Neural crest cell (in vitro differentiated cells): ENCODE data around the gene WDR45. TPM values are rescaled to one million over a fixed set of nuclear protein-coding genes. Genes with fewer than 3 reads are reported as not detected.

Experiments
- DNase-seq: peaks from one replicate; pipeline ENCODE4 v3.0.0; 2021; ENCODE audit warnings: low read depth, mixed read lengths, low spot score
- H3K27ac Mint-ChIP-seq: one replicate; pipeline ENCODE4 v1.8.0; 2021; ENCODE audit warnings: mild to moderate bottlenecking, mixed read lengths; ENCODE audit not compliant: unreplicated experiment
- H3K27me3 Mint-ChIP-seq: 2 replicates; pipeline ENCODE4 v1.8.0; 2021; ENCODE audit warnings: low read depth, mild to moderate bottlenecking, mixed read lengths
- H3K36me3 Mint-ChIP-seq: 2 replicates; pipeline ENCODE4 v1.8.0; 2021; ENCODE audit warnings: low read depth, mild to moderate bottlenecking, mixed read lengths
- H3K4me1 Mint-ChIP-seq: 2 replicates; pipeline ENCODE4 v1.8.0; 2021; ENCODE audit warnings: mixed read lengths
- H3K4me3 Mint-ChIP-seq: one replicate; pipeline ENCODE4 v1.8.0; 2021; ENCODE audit warnings: mild to moderate bottlenecking, mixed read lengths
- H3K9me3 Mint-ChIP-seq: 2 replicates; pipeline ENCODE4 v1.8.0; 2021; ENCODE audit warnings: mixed read lengths
- CTCF ChIP-seq: fragments of 200-600 bp; sonication (generic); conservative IDR thresholded peaks from 2 replicates; pipeline ENCODE4 v1.5.0; 2021; ENCODE audit warnings: antibody characterized with exemption, mild to moderate bottlenecking
- total RNA-seq: library from RNA; stranded (reverse); gene quantifications from 2 replicates; pipeline ENCODE4 v1.2.1, GENCODE V29; 2021

WDR45 gene
- total RNA-seq, 1 donor from 2014 or later: 29.0 TPM

- no peak overlapping the region for H3K27ac Mint-ChIP-seq
- no peak for TF ChIP-seq CTCF
Measured at GRCh38 chrX:49059201-49059600, 20.5 kb downstream of the WDR45 start.

GRCh38 chrX:49058794-49059193 is 20.9 kb downstream of the WDR45 start, which contains the start of gene CCDC120:
Gene CCDC120, plus strand, starts transcription at chrX:49058999. Its CDS starts 3,043 bp downstream, at chrX:49062042.
- H3K4me3 Mint-ChIP-seq: no peak within 1 kb of the TSS
- no peaks in the 10 kb centered on the region for H3K27me3 Mint-ChIP-seq
- no peak within 1 kb of the TSS for H3K27ac Mint-ChIP-seq
- DNase-seq: no peak
- peaks cover 18% of the 10 kb centered on the region for H3K4me1 Mint-ChIP-seq
- no peak for TF ChIP-seq CTCF
- peaks cover 8% of the 10 kb centered on the region for H3K36me3 Mint-ChIP-seq
- peaks cover 12% of the 10 kb centered on the region for H3K9me3 Mint-ChIP-seq

More at GRCh38 chrX:49059201-49059600, 20.5 kb downstream of the WDR45 start:
- DNase-seq: no peak
- peaks cover 14% of the 10 kb centered on the region for H3K4me1 Mint-ChIP-seq
- no peaks in the 10 kb centered on the region for H3K27me3 Mint-ChIP-seq
- peaks cover 9% of the 10 kb centered on the region for H3K9me3 Mint-ChIP-seq
- no peak overlapping the region for H3K4me3 Mint-ChIP-seq
- peaks cover 7% of the 10 kb centered on the region for H3K36me3 Mint-ChIP-seq

- Mint-ChIP-seq H3K9me3 (peaks cover 16% of the 10 kb centered on the region), H3K27ac (no peak overlapping the region)
Measured at GRCh38 chrX:49054073-49054762, 25.5 kb downstream of the WDR45 start.

GRCh38 chrX:49053223-49054072 is 26.2 kb downstream of the WDR45 start:
- Mint-ChIP-seq H3K9me3 (peaks cover 16% of the 10 kb centered on the region), H3K27me3 (peaks cover 2% of the 10 kb centered on the region), H3K36me3 (peaks cover 8% of the 10 kb centered on the region), H3K27ac (peak overlapping the region; percentile 43), H3K4me1 (peaks cover 27% of the 10 kb centered on the region), H3K4me3 (peak overlapping the region; percentile 85)
- peak; percentile 56 for DNase-seq
- no peak for TF ChIP-seq CTCF

More at GRCh38 chrX:49054073-49054762, 25.5 kb downstream of the WDR45 start:
- Mint-ChIP-seq H3K4me3 (peak overlapping the region; percentile 85), H3K27me3 (peaks cover 2% of the 10 kb centered on the region), H3K4me1 (peaks cover 27% of the 10 kb centered on the region), H3K36me3 (peaks cover 8% of the 10 kb centered on the region)
- TF ChIP-seq CTCF: no peak
- no peak for DNase-seq

GRCh38 chrX:49043987-49044281 is 35.8 kb downstream of the WDR45 start:
- H3K4me3 Mint-ChIP-seq: peak overlapping the region; percentile 94
- H3K27me3 Mint-ChIP-seq: no peaks in the 10 kb centered on the region
- peak overlapping the region; percentile 65 for H3K27ac Mint-ChIP-seq
- no peaks in the 10 kb centered on the region for H3K9me3 Mint-ChIP-seq
- no peak for TF ChIP-seq CTCF
- no peak for DNase-seq
- H3K4me1 Mint-ChIP-seq: peaks cover 36% of the 10 kb centered on the region
- peaks cover 3% of the 10 kb centered on the region for H3K36me3 Mint-ChIP-seq
